ENCODE data around the gene ARL3.
"Not testable (repeated sequence)": the region's sequence is repeated elsewhere in the genome, so short reads cannot be mapped to it uniquely, and the experiment has no call there.

ARL3 gene

DNA sequence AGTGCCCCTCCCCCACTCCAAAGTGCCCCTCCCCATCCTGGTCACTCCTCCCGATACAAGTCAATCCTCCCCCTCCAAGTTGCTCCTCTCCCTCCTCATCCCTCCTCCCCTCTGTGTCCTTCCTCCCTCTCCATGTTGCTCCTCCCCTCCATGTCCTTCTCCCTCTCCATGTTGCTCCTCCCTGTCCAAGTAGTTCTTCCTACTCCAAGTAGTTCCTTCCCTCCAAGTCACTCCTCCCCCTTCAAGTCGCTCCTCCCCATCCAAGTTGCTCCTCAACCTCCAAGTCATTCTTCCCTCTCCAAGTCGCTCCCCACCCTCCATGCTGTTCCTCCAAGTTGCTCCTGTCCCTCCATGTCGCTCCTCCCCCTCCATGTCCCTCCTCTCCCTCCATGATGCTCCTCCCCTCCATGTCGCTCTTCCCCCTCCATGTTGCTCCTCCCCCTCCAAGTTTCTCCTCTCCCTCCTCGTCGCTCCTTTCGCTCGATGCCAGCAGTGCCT, 20.9 kb upstream of the ARL3 start:
- DNase-seq = no peak

DNA sequence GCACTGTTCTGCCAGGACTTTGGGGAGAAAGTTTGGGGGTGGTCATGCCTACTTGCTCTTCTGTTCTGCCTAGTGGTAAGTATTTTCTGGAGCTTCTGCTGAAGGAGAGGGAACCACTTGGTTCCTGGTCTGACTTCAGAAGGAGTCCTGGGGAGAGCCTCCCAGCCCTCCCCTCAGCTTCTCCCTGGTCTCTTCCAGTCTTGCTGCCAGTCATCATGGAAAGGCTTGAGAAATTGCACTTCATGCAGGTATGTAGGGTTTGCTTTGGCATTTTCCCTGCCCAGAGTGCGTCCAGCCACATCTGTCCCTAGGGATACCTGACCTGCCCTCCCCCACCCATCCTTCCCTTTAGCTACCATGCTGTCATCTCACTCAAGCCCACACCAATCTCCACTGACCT, 18.5 kb upstream of the ARL3 start:
- DNase-seq = no peak

DNA sequence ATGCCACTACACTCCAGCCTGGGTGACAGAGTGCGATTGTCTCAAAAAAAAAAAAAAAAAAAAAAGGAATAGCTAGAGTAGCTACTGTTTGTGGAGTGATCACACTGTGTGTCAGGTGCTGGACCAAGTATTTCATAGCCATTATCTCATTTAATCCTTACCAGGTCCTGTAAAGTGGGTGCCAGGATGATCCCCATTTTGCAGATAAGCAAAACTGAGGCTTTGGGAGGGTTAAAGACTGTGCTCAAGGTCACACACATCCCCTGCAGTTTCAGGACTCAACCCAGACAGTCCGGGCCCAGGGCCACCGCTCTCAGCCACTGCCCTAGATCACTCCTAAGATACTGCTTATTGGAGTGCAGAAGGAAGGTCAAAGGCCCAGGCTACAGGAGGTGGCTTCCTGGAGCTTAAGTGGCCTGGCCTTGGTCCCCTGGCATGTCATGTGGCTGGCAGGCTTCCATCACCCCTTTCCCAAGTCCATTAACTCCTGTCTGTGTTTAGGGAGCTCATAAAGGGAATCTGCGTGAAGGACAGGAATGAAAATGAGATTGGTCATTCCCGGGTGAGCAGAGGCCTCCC, 17.1 kb upstream of the ARL3 start:
- DNase-seq = no peak

DNA sequence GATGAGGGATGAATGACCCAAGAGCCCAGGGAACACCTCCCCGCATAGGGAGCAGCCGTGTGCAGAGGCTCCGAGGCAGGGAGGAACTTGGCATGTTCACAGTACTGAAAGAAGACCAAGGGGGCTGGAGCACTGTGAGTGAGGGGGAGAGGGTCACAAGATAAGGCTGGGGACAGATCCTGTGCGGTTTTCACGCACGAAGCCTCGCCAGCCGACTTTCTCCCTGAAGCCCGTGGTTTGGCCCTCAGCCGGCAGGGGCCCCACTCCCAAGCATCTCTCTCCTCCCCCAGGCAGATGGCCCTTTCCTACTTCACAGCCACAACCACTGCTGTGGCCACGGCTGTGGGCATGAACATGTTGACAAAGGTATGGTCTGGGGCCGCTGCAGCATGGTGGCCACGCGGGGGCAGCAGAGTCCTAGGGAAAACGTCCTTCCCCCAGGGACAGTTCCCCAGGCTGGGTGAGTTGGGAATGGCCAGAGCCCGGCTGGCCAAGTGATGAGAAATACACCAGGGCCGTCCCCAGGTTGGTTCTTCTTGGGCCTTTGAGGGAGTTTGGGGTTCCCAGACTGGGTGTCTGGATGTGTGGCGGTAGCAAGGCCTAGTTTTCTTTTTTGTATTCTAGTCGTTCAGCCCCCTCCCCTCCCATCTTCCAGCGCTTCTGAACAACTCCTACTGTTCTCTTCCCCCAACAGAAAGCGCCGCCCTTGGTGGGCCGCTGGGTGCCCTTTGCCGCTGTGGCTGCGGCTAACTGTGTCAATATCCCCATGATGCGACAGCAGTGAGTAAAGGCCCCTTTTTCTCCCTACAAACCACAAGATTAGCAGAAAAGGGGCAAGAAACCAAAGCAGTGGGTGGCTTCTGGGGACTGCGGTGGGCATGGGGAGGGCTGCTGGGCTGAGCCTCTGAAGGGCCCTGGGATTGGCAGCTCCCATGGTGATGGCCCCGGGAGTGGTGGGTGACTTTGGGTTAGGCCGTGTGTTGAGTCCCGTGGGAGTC, 15.1 kb upstream of the ARL3 start:
- no peak for DNase-seq

DNA sequence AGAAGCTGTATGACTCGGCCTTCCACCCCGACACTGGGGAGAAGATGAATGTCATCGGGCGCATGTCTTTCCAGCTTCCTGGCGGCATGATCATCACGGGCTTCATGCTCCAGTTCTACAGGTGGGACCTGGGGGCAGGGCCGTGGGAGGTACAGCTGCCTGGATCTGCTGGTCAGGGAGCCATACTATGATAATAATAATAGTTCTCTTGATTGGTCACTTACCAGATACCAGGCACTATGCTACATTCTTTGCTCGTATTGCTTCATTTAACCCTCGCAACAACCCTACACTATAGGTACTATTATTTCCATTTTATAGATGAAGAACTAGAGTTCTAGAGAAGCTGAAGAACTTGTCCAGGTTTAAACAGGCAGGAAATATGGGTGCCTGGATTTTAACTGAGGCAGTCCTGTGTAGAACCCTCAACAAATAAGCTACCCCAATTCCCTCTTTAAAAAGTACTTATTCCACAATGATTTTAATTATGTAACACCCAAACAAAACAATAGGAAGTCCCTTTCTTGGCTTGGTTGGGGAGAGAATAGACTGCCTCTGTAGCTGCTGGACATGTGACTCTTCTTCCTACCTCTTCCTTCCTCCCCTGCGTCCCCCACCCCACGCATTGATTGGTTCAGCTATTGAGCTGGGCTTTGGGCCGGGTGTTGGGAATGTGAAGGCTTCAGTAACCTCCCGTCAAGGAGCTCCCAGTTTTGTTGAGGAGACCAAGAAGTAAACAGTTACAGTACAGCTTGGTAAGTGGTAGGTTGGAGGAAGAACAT, 13.0 kb upstream of the ARL3 start:
- no peak for DNase-seq

DNA sequence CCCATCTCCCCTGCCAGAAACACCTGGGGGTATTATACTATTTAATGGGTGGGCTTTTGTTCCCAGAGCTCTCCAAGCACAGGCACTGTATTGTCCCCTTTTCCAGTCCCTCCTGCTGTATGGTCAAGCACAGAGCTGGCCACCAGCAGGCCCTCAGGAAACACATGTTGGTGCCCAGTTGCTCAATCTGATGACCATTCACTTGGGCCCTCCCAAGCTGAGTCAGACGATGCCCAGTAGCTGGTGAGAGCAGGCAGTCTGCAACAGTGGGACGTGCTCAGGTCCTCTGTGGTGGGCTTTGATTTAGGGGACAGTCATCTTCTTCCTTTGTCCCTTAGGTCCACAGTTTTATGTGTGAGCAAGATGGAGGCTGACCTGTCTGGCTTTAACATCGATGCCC, 12.1 kb upstream of the ARL3 start:
- DNase-seq = no peak

DNA sequence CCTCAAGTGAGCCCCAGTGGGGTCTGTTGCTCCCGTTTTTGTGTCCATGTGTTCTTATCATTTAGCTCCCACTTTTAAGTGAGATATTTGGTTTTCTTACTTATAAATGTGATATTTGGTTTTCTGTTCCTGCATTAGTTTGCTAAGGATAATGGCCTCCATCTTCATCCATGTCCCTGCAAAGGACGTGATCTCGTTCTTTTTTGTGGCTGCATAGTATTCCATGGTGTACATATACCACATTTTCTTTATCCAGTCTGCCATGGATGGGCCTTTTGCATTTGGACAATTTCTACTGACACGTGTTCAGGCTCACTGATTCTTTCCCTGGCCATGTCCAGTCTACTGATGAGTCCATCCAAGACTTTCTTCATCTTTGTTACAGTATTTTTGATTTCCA, 9.8 kb upstream of the ARL3 start:
- no peak for DNase-seq

DNA sequence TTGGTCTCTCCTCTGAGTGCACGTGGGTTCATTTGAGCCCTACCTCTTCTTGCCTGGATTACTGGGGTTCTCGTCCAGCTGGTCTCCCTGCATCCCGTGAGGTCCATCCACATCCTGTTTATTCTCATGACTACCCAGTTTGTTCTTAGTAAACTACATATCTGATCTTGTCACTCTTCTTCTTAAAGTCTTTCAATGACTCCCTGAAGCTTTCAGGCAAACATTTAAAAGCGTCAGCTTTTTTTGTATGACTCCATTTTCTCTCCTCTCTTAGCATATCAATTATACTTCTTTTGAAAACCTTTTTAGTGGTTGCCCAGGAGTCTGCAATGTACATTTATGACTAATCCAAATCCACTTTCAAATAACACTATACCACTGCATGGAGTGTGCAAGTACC, 7.8 kb upstream of the ARL3 start:
- DNase-seq = no peak

DNA sequence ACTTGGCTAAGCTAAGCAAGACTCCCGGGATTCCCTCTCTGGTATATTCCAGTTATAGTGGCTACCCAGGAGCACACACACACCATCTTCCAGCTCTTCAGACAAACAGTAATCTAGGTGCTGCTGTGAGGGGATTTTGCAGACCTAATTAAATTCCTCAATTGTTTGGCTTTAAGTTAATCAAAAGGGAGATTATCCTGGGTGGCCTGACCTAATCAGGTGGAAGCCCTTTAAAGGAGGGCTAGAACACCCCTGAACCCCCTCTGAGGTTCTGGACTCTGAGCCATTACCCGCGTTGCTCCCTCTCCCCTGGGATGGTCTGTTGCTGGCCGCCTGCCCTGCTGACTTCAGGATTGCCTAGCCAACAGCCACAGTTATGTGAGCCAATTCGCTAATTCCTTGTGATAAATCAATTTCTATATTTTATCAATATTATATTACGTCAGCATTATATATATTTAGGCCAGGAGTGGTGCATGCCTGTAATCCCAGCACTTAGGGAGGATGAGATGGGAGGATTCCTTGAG, 6.6 kb upstream of the ARL3 start:
- DNase-seq = no peak

DNA sequence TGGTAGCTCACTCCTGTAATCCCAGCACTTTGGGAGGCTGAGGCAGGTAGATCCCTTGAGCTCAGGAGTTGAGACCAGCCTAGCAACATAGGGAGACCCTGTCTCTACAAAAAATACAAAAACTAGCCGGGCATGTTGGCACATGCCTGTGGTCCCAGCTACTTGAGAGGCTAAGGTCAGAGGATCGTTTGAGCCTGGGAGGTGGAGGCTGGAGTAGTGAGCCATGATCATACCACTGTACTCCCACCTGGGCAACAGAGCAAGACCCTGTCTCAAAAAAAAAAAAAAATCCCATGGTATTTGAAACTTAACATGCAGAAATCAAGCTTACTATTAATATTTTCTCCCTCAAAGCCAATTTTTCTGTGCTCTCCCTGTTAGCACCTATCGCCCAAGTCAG, 6.1 kb upstream of the ARL3 start:
- no peak for DNase-seq

DNA sequence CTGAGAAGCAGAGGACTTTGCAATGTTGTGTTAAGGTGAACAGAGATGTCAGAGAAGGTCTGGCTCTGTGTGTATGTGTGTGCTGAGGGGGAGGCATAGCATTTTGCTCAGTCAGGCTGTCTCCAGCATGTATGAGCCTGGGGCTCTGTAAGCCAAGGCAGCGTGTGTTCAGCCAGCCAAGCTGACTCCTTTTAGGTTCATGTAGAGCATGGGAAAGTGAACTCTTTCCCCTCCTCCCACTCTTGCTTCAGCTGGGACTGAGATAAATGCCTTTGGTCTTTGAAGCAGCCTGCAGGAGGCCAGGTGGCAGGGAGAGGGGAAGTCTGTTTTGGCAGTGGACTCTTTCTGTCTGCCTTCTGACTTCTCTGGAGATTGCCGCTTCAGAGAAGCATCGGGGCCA, 4.0 kb upstream of the ARL3 start:
- no peak for DNase-seq

DNA sequence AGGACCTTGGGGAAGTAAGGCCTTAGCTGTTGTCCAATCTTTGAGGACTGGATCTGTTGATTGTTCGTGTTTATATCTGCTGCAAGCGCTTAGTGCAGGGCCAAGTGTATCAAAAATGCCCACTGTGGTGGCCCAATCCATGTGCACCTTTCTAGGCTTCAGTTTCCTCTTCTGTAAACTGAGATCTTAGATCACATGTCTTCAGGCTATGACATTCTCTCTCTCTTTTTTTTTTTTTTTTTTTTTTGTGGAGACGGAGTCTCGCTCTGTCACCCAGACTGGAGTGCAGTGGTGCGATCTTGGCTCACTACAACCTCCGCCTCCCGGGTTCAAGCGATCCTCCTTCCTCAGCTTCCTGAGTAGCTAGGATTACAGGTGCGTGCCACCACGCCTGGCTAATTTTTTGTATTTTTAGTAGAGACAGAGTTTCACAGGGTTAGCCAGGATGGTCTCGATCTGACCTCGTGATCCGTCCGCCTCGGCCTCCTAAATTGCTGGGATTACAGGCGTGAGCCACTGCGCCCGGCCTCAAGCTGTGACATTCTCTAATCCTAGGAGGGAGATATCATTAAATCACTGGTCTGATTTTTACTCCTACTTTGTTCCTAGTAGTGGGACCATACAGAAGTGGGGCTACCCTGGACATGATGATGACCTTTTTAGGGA, 2.8 kb upstream of the ARL3 start:
- not testable (repeated sequence) for DNase-seq

DNA sequence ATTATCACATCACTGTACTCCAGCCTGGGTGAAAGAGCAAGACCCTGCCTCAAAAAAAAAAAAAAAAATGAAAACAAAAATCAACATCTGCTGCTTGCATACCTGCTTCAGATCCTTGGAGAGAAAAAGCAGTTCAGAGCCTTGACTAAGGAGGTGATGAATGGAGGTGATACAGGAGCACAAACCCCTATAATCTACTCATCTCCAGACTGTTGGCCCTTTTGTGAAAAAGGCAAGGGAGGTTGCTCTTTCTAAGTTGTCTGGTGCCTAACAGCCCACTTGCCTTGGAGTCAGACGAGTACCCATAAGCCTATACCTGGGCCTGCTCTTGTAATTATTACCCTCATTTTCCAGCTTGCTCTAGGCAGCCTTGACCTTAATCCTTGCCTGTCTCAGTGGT, 1.7 kb upstream of the ARL3 start:
- no peak for DNase-seq

DNA sequence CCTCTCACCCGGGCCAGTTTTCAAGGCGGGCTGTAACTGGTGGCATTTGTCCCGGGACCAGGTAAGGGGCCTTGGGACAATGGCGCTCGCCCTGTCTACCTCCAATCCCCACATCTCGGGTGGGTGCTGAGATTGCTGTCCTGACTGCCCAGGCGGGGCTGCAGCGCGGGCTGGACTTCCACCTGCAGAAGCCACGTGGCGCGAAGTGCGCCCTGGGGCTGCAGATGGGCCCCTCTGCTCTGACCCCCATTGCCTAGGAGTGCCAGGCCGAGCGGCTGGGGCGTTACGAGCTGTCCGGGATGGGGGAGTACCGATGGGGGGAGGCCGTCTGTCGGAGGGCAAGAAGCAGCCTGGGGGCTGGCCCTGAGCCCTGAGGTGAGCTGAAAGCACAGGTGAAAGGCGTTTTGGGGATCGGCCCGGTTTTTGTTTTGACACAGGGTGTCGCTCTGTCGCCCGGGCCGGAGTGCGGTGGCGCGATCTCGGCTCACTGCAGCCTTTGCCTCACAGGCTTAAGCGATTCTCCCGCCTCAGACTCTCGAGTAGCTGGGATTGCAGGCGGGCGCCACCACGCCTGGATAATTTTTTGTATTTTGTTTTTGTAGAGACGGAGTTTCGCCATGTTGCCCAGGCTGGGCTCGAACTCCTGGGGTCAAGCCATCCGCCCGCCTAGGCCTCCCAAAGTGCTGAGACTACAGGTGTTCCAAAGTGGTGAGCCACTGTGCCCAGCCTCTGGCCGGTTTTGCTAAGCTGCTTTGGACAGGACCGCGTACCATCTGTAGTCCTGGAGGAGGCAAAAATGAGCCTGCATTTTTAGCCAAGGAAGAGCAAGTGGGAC, 641 bp upstream of the ARL3 start, which contains the start of gene SFXN2:
Gene SFXN2, plus strand, starts transcription at position 16 of the 835 bp plus-strand sequence. CDS start 12,001 bp downstream, outside the sequence.
- no peak for DNase-seq

DNA sequence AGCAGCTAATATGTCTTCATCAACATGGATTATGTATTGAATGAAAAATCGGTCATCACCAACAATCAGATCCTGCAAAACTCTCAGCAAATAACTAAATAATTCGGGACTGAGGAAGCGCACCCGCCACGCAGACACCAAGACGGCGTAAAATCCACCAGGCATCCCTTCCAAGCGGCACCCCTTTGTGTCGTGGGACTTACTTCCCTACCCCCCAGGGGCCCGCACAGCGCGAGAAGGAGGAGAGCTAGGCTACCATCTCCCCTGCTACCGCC, 721 bp downstream of the ARL3 start:
- no peak for DNase-seq

DNA sequence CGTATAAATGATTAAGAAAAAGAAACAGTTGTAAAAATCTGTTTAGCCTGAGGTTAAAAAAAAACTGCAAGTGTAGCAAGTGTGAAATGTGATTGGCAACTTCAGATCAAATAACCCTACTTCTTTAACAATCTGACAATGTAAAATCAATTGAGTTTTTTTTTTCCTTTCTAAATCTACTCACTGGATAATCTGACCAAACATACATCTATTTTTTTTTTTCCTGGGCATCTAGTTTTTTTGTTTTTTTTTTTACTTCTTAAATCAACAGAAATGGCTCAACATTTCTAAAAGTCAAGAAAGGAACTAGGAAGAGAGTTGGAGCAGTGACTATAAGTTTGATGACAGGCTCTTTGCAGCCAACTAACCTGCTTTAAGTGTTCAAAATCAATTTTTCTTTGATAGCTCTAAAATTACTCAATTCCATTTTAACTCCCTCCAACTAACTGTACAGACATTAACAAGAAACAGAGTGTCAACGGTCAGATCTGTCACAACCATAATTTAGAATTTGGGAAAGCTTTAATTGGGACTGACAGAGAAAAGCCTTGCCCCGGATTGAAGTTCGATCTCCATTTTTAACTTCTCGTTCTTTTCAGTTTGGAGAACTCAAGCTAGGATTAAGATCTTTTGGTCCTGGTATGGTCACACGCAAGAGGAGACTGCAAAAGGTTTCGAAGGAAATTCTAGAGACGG, 1.2 kb downstream of the ARL3 start:
- no peak for DNase-seq

DNA sequence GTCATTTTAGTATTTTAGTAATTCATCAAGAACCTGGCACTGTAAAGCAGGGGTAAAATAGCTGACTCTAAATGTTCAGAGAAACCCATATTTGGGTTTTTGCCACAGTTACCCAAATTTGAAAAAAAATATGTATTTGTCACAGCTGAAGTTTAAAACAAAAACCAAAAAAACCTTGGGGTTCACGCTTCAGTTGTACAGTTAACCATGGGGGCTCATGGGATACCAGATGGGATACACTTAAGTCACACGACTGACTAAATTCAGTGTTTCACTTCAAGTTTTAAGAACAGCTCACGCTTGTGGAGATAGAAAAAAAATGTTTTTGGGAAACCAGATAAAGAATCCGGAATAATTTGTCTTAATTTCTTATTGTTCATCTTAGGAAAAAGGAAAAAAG, 2.1 kb downstream of the ARL3 start:
- DNase-seq = no peak

DNA sequence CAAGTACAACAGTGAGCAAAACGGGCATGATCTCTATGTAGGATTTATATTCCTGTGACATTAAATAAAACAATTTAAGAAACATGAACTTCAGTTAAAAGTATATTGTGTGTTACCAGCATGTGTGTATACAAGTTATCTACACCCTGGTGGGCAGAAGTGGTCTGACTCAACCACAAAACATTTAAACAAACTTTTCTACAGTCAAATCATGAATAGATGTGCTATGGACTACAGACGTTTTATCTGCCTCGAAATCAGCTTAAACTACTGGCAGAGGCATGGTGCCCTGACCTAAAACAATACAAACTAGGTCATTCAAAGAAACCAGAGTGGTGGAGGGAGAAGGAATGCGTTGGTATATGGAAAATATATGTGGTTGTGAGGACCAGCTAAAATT, 3.6 kb downstream of the ARL3 start:
- no peak for DNase-seq

DNA sequence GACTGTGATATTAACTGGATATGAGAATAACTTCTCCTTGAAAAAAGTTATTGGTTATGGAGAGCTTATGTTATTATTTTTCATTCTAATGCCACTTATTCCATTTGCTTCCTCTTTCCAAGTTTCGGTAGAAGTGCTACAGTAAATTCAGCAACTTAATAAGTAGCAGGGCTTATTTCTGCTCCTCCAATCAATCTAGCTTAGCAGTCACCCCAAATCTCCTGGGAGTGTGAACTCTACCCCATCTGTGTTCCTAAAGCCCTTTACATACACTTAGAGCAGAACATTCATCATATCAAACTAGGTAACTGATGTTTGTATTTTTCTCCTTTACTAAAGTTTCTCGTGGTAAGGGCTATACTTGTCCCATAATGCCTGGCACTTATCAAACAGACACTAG, 8.7 kb downstream of the ARL3 start:
- no peak for DNase-seq

DNA sequence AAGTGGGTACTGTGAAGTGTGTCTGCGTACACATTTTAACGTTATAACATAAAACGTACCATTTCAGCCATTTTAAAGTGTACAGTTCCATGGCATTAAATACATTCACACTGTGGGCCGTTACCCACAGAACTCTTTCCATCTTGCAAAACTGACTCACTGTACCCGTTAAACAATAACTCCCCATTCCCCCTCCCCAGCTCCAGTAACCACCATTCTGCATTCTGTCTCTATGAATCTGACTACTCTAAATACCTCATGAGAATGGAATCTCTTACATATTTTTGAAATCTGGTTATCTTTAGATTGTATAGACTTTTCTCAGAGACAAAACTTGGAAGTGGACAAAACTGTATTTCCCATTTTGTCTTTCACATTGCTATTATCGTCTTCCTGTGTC, 9.3 kb downstream of the ARL3 start:
- DNase-seq = no peak

DNA sequence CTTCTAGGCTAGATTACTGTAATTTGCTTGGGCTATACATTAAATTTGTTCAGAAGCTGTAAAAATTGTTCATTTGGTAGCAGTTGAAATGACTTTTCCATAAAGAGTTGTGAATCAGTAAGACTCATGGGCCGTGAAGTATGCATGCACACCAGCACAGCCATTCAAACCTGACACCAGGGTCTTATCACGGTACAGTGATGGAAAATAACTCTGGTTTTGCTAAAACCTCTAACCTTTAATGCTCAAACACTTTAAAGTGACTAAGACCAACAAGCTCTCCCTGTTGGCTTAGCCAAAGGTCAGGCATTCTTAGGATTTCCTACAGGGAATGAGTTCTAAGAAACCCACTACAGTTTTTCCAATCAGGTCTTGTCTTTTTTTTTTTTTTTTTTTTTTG, 11.5 kb downstream of the ARL3 start:
- DNase-seq = no peak

Data from NCI-H1436 treated with DMSO at 0.1 percent for 48 hours (cell line).